DND-41 (cell line): Measurements from ENCODE around the gene C1QTNF6.

Source experiments
- ATAC-seq: fragments of 200-7000 bp; cut with Tn5 transposase; 3 replicates; pipeline ENCODE4 v1.9.1; 2021; ENCODE audit warnings: low read depth; ENCODE audit not compliant: insufficient read depth
- DNase-seq: peaks from one replicate; pipeline ENCODE4 v3.0.0-alpha.2; 2020
- H2AFZ ChIP-seq: 2 replicates; pipeline ENCODE4 v1.6.0; 2012; ENCODE audit warnings: low read depth, low read length
- H3K27ac ChIP-seq: 2 replicates; pipeline ENCODE4 v1.5.1; 2012; ENCODE audit warnings: low read length, inconsistent platforms
- H3K27me3 ChIP-seq: fragments of 200-600 bp; sonication (generic); 2 replicates; pipeline ENCODE4 v1.6.0; 2012; ENCODE audit warnings: low read length, mild to moderate bottlenecking, inconsistent platforms; ENCODE audit not compliant: insufficient read depth, poor library complexity
- H3K36me3 ChIP-seq: 2 replicates; pipeline ENCODE4 v1.5.1; 2012; ENCODE audit warnings: low read length, inconsistent platforms; ENCODE audit not compliant: insufficient read depth
- H3K4me1 ChIP-seq: 2 replicates; pipeline ENCODE4 v1.5.1; 2012; ENCODE audit warnings: mild to moderate bottlenecking, low read length; ENCODE audit not compliant: insufficient read depth
- H3K4me2 ChIP-seq: 2 replicates; pipeline ENCODE4 v1.6.0; 2012; ENCODE audit warnings: mild to moderate bottlenecking, moderate library complexity, low read length, inconsistent platforms; ENCODE audit not compliant: insufficient read depth
- H3K4me3 ChIP-seq, 2 experiments: fragments of 200-600 bp in 1 of 2; shearing (Covaris generic) in 1 of 2; 2 replicates each; pipeline ENCODE4 v1.5.1; 2012 to 2016; ENCODE audit warnings: inconsistent platforms in 2 of 2, low read length in 2 of 2, mild to moderate bottlenecking in 2 of 2, low read depth in 1 of 2, moderate library complexity in 1 of 2
- H3K79me2 ChIP-seq: 2 replicates; pipeline ENCODE4 v1.6.0; 2012; ENCODE audit warnings: low read length, inconsistent platforms; ENCODE audit not compliant: insufficient read depth
- H3K9ac ChIP-seq: 2 replicates; pipeline ENCODE4 v1.6.0; 2012; ENCODE audit warnings: low read depth, mild to moderate bottlenecking, inconsistent platforms, low read length, moderate library complexity
- H3K9me3 ChIP-seq: 2 replicates; pipeline ENCODE4 v1.5.1; 2012; ENCODE audit warnings: low read length, moderate library complexity, mild to moderate bottlenecking, inconsistent platforms; ENCODE audit not compliant: insufficient read depth, severe bottlenecking
- H4K20me1 ChIP-seq: 2 replicates; pipeline ENCODE4 v1.6.0; 2012; ENCODE audit warnings: low read length; ENCODE audit not compliant: insufficient read depth
- EZH2 ChIP-seq: IDR thresholded peaks from 3 replicates; pipeline ENCODE4 v1.6.1; 2012; ENCODE audit warnings: borderline replicate concordance, low read depth, mild to moderate bottlenecking, moderate library complexity, low read length, inconsistent platforms; ENCODE audit not compliant: severe bottlenecking
- TF ChIP-seq, protein P1 (sequence below): IDR thresholded peaks from 2 replicates; pipeline ENCODE4 v1.5.1; 2012; ENCODE audit warnings: borderline replicate concordance, low read length, moderate library complexity, mild to moderate bottlenecking; ENCODE audit not compliant: poor library complexity, severe bottlenecking; ENCODE audit errors: extremely low read depth

Gene C1QTNF6

DNA sequence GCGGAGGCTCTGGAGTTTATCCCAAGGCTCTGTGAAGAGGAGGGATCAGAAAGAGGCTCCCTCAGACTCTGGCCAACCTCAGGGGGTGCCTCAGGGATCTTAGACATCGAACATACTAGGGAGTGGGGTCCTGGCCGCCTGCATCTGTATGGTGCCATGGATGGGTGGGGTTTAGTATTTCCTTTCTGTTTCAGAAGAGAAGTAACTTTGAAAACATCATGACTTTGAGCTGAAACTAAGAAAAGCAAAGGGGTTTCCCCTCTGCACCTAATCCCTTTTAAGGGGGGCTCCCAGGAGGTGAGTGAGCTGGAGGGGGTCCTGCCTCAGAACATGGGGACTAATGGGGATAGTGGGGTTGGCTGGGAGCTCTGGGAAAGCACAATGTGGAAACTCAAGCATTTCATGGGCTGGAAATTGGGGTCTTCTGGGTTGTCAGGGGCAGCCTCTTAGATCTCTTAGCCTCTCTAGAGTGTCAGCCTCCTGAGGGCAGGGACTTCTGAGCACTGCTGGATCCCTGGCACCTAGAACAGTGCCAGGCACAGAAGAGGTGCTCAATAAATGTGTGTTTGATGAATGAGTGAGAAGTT lies 36.0 kb upstream of the C1QTNF6 start:
- Histone ChIP-seq H3K9me3 (no peaks in the 10 kb centered on the region), H3K4me2 (no peak overlapping the region), H3K79me2 (peaks cover 15% of the 10 kb centered on the region), H3K36me3 (peaks cover 51% of the 10 kb centered on the region), H4K20me1 (peaks cover 8% of the 10 kb centered on the region; the same call in 1 of the 2 replicates), H3K4me1 (peaks cover 34% of the 10 kb centered on the region), H2AFZ (no peak overlapping the region), H3K27ac (peak overlapping the region; percentile 25; the same call in 1 of the 2 replicates), H3K4me3 (no peak overlapping the region), H3K9ac (no peak overlapping the region), H3K27me3 (no peaks in the 10 kb centered on the region)
- TF ChIP-seq, protein P1, sequence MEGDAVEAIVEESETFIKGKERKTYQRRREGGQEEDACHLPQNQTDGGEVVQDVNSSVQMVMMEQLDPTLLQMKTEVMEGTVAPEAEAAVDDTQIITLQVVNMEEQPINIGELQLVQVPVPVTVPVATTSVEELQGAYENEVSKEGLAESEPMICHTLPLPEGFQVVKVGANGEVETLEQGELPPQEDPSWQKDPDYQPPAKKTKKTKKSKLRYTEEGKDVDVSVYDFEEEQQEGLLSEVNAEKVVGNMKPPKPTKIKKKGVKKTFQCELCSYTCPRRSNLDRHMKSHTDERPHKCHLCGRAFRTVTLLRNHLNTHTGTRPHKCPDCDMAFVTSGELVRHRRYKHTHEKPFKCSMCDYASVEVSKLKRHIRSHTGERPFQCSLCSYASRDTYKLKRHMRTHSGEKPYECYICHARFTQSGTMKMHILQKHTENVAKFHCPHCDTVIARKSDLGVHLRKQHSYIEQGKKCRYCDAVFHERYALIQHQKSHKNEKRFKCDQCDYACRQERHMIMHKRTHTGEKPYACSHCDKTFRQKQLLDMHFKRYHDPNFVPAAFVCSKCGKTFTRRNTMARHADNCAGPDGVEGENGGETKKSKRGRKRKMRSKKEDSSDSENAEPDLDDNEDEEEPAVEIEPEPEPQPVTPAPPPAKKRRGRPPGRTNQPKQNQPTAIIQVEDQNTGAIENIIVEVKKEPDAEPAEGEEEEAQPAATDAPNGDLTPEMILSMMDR: no peak
- TF ChIP-seq EZH2: no peak
- DNase-seq (no peak), ATAC-seq (no peak)

- H3K27ac ChIP-seq: peak overlapping the region; percentile 19
- TF ChIP-seq EZH2: no peak
- TF ChIP-seq, protein P1: no peak
- H3K4me1 ChIP-seq: peaks cover 44% of the 10 kb centered on the region
- H3K4me2 ChIP-seq: no peak overlapping the region
- no peak overlapping the region for H2AFZ ChIP-seq
- H3K9ac ChIP-seq: no peak overlapping the region
- H4K20me1 ChIP-seq: peaks cover 10% of the 10 kb centered on the region; the same call in 1 of the 2 replicates
- no peaks in the 10 kb centered on the region for H3K9me3 ChIP-seq
- peaks cover 35% of the 10 kb centered on the region for H3K36me3 ChIP-seq
- DNase-seq (peak; percentile 42), ATAC-seq (no peak)
- H3K79me2 ChIP-seq: no peaks in the 10 kb centered on the region; the same call in 1 of the 2 replicates
- no peak overlapping the region for H3K4me3 ChIP-seq
- H3K27me3 ChIP-seq: no peaks in the 10 kb centered on the region
Measured at GRCh38 chr22:37222440-37222971, 34.5 kb upstream of the C1QTNF6 start.

DNA sequence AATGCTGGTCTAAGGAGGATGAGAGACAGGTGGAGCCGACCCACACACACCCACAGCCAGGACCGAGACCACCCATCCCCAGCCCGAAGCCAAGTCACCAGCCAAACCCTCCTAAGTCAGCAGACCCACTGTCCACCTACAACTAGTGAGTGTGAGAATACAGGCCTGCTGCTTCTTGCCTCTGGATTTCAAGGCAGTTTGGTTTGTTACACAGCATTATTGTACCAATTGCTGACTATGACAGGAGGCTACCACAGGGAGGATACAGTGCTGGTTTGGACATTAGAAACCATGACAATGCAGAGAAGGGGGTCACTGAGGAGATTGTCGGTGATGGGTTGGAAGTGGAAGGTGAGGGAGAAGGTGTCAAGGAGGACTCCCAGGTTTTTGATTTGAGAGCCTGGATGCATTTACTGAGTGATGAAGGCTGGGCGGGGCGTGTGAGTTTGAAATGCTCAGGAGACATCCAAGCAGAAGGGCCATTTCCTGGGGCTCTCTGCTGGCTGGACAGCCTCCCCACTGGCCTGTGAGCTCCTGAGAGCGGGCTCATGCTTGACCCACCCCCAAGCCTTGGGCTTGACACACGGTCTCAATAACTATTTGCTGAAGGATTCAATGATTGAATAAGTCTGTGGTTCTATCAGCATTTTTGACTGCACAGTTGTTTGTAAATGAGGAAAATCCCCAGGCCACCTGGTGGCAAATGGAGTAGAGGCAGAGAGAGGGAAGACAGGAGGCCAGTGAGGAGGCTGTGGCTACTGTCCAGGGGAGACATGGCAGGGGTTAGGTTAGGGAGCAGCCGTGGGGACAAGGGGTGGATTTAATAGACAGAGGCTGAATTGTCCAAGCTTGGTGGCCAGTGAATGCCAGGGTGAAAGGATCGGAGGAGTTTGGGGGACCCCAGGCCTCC lies 33.6 kb upstream of the C1QTNF6 start:
- no peak overlapping the region for H3K9ac ChIP-seq
- peak overlapping the region; percentile 19 for H3K27ac ChIP-seq
- no peak overlapping the region for H3K4me3 ChIP-seq
- H3K4me1 ChIP-seq: peaks cover 44% of the 10 kb centered on the region
- peaks cover 10% of the 10 kb centered on the region; the same call in 1 of the 2 replicates for H4K20me1 ChIP-seq
- H3K79me2 ChIP-seq: no peaks in the 10 kb centered on the region
- no peaks in the 10 kb centered on the region for H3K27me3 ChIP-seq
- ATAC-seq (no peak), DNase-seq (no peak)
- H3K9me3 ChIP-seq: no peaks in the 10 kb centered on the region
- no peak for TF ChIP-seq EZH2
- TF ChIP-seq, protein P1: no peak
- no peak overlapping the region for H3K4me2 ChIP-seq
- peaks cover 32% of the 10 kb centered on the region for H3K36me3 ChIP-seq
- H2AFZ ChIP-seq: no peak overlapping the region
